WTC11 (cell line): Measurements from ENCODE around the gene BFSP2.

Experiments
- CREB1 ChIP-seq: sonication (generic); formaldehyde crosslinking; IDR thresholded peaks from 2 replicates; pipeline ENCODE4 v1.8.0; 2023; ENCODE audit warnings: mild to moderate bottlenecking, missing genetic modification reagents
- CTCF ChIP-seq: fragments of 200-600 bp; IDR thresholded peaks from 2 replicates; pipeline ENCODE4 v1.8.0; 2022; ENCODE audit warnings: antibody characterized with exemption

GRCh38 chr3:133396906-133397305 lies 3.0 kb upstream of the BFSP2 start:
- no peak for TF ChIP-seq CTCF
- TF ChIP-seq CREB1 (CRISPR knock-in tag) = no peak
